Esophagus squamous epithelium (tissue), 5 donors: Measurements from ENCODE around the gene TADA2B. TPM values are rescaled to one million over a fixed set of nuclear protein-coding genes. Genes with fewer than 3 reads are reported as not detected.
"Not testable (repeated sequence)": the region's sequence is repeated elsewhere in the genome, so short reads cannot be mapped to it uniquely, and the experiment has no call there.

ENCODE experiments used
- DNase-seq: peaks from one replicate; lab custom pipeline; 2025; lab: John Stamatoyannopoulos, UW
- H3K27ac ChIP-seq, 4 donors: fragments of 200-600 bp; sonication (generic); one replicate each; pipeline ENCODE4 v1.5.1; 2016 to 2019; ENCODE audit warnings: mild to moderate bottlenecking in 1 of 4
- H3K27me3 ChIP-seq, 4 donors: fragments of 200-600 bp; sonication (generic); 1 replicate in 3 of 4; 2 replicates in 1 of 4; pipeline versions ENCODE4 v1.5.1 to v1.6.0; 2017 to 2021; ENCODE audit warnings: antibody characterized with exemption in 1 of 4
- H3K36me3 ChIP-seq, 3 donors: fragments of 200-600 bp; sonication (generic); one replicate each; pipeline ENCODE4 v1.5.1; 2016 to 2019
- H3K4me1 ChIP-seq, 3 donors: fragments of 200-600 bp; sonication (generic); one replicate each; pipeline ENCODE4 v1.5.1; 2017 to 2019
- H3K4me3 ChIP-seq, 4 donors: fragments of 200-600 bp; sonication (generic); 1 replicate in 3 of 4; 2 replicates in 1 of 4; pipeline ENCODE4 v1.5.1; 2016 to 2019; ENCODE audit warnings: mild to moderate bottlenecking in 2 of 4, moderate library complexity in 1 of 4
- H3K9me3 ChIP-seq, 3 donors: fragments of 200-600 bp; sonication (generic); one replicate each; pipeline ENCODE4 v1.5.1; 2016 to 2019
- CTCF ChIP-seq, 6 experiments: fragments of 450-650 bp in 4 of 6; fragments of 200-600 bp in 2 of 6; sonication (generic) in 2 of 6; IDR thresholded peaks; one replicate each; pipeline ENCODE4 v1.5.1; 2016 to 2019; ENCODE audit warnings: antibody characterized with exemption in 6 of 6, mild to moderate bottlenecking in 4 of 6, moderate library complexity in 4 of 6
- POLR2A ChIP-seq, 4 donors: fragments of 450-650 bp; IDR thresholded peaks; one replicate each; pipeline ENCODE4 v1.6.1; 2017; ENCODE audit warnings: antibody characterized with exemption in 4 of 4, mild to moderate bottlenecking in 4 of 4, moderate library complexity in 3 of 4
- WGBS, 2 donors: methylation state at CpG; one replicate each; pipeline ENCODE4 v1.1.5; 2018; 5-methylcytosine and 5-hydroxymethylcytosine counted together
- intact Hi-C: fragments of 100-400 bp; cut with DNase I; formaldehyde crosslinking; loops from one replicate; pipeline ENCODE4 v1.15.0; 2022
- total RNA-seq, 4 donors: library from RNA; depleted of rRNA; stranded (reverse); fragments of >200 nt; gene quantifications; one replicate each; pipeline ENCODE4 v1.1.0, GENCODE V29; 2016
- donor health status: DM: yes; HTN: yes; CAD: no.

The TADA2B gene
- total RNA-seq, 4 donors from 2014 or later = 10.1 to 16.5 (median 13.0) TPM

- no peak for TF ChIP-seq POLR2A (IDR thresholded peaks at IDR 0.05)
- no peak for TF ChIP-seq CTCF (IDR thresholded peaks at IDR 0.05)
- H3K27me3 ChIP-seq = no peaks in the 10 kb centered on the region
- H3K4me1 ChIP-seq = peaks cover 0 to 32% (median 0%) of the 10 kb centered on the region in 3 donors
- no peak overlapping the region for H3K4me3 ChIP-seq
- intact Hi-C loops = no loop called here
- no peaks in the 10 kb centered on the region for H3K9me3 ChIP-seq
- H3K27ac ChIP-seq = no peak overlapping the region
- no peak for DNase-seq
- no peaks in the 10 kb centered on the region for H3K36me3 ChIP-seq
- WGBS, 2 donors = 52 to 60% methylated on average over 3 of the region's 3 CpGs
Observed at GRCh38 chr4:7092026-7092425, 48.9 kb downstream of the TADA2B start.

GRCh38 chr4:7094916-7095315, 51.7 kb downstream of the TADA2B start:
- no peak for TF ChIP-seq POLR2A (IDR thresholded peaks at IDR 0.05)
- no peak for TF ChIP-seq CTCF (IDR thresholded peaks at IDR 0.05)
- peaks cover 0 to 23% (median 0%) of the 10 kb centered on the region in 3 donors for H3K4me1 ChIP-seq
- intact Hi-C loops = no loop called here
- H3K27ac ChIP-seq = no peak overlapping the region
- H3K9me3 ChIP-seq = no peaks in the 10 kb centered on the region
- H3K27me3 ChIP-seq = no peaks in the 10 kb centered on the region
- no peak for DNase-seq
- no peak overlapping the region for H3K4me3 ChIP-seq
- H3K36me3 ChIP-seq = no peaks in the 10 kb centered on the region
- WGBS, 2 donors = 47 to 56% methylated on average over 6 of the region's 10 CpGs

DNA sequence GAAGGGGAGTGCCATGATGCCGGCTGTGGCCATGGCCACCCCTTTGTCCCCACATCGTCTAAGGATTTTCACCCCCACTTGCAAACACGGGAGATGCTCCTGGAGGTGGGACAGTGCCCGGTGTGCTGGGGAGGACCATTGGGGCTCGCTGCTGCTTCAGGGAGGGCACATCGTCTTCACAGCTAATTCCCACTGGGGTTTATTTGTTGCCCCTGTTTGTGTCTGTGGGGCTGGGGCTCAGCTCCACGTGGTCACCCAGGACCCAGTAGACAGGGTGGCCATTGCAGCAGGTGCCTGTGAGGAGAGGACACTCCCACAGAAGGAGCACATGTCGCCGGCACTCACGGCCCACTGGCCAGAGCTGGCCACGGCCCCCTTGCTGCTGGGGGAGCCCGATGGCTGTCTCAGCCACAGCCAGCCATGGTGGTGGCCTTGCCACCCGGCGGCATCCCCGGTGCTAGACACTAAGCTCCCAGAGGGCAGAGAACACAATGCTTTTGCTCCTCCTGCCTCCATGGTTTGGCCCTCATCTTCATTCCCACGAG, 52.5 kb downstream of the TADA2B start:
- Histone ChIP-seq H3K4me1 (peaks cover 0 to 20% (median 0%) of the 10 kb centered on the region in 3 donors), H3K36me3 (no peaks in the 10 kb centered on the region), H3K27ac (no peak overlapping the region), H3K27me3 (no peaks in the 10 kb centered on the region), H3K4me3 (no peak overlapping the region), H3K9me3 (no peaks in the 10 kb centered on the region)
- TF ChIP-seq POLR2A (IDR thresholded peaks at IDR 0.05) (no peak), CTCF (IDR thresholded peaks at IDR 0.05) (no peak)
- intact Hi-C loops = no loop called here
- 72 to 82% methylated on average over 5 to 11 of the region's 16 CpGs for WGBS, 2 donors
- DNase-seq = no peak

GRCh38 chr4:7096236-7096635, 53.1 kb downstream of the TADA2B start:
- peaks cover 0 to 20% (median 0%) of the 10 kb centered on the region in 3 donors for H3K4me1 ChIP-seq
- H3K36me3 ChIP-seq = no peaks in the 10 kb centered on the region
- no peaks in the 10 kb centered on the region for H3K9me3 ChIP-seq
- DNase-seq = no peak
- H3K27me3 ChIP-seq = no peaks in the 10 kb centered on the region
- intact Hi-C loops = no loop called here
- 31 to 52% methylated on average over 4 to 7 of the region's 7 CpGs for WGBS, 2 donors
- no peak overlapping the region for H3K4me3 ChIP-seq
- H3K27ac ChIP-seq = no peak overlapping the region
- TF ChIP-seq CTCF (IDR thresholded peaks at IDR 0.05) = no peak
- no peak for TF ChIP-seq POLR2A (IDR thresholded peaks at IDR 0.05)

- no peaks in the 10 kb centered on the region for H3K27me3 ChIP-seq
- WGBS, 2 donors = 4 to 9% methylated on average over 8 to 19 of the region's 24 CpGs
- peaks cover 10 to 33% (median 21%) of the 10 kb centered on the region in 3 donors for H3K4me1 ChIP-seq
- peak overlapping the region; percentile 45 to 84 (median 76) for H3K27ac ChIP-seq
- intact Hi-C loops = no loop called here
- no peaks in the 10 kb centered on the region for H3K9me3 ChIP-seq
- DNase-seq = no peak
- no peaks in the 10 kb centered on the region for H3K36me3 ChIP-seq
- H3K4me3 ChIP-seq = peak overlapping the region; percentile 48 to 71 (median 60)
- TF ChIP-seq POLR2A (IDR thresholded peaks at IDR 0.05) (no peak), CTCF (IDR thresholded peaks at IDR 0.05) (peak; percentile 44 to 80 (median 68))
Observed at GRCh38 chr4:7101692-7102515, 58.7 kb downstream of the TADA2B start.

- H3K4me1 ChIP-seq = peaks cover 10 to 30% (median 21%) of the 10 kb centered on the region in 3 donors
- H3K9me3 ChIP-seq, DNase-seq, intact Hi-C loops, H3K36me3 ChIP-seq, H3K27me3 ChIP-seq: not testable (repeated sequence)
- peak overlapping the region; percentile 73 to 84 (median 82) for H3K27ac ChIP-seq
- WGBS, 2 donors = 42 to 50% methylated on average over 12 of the region's 12 CpGs
- peak overlapping the region; percentile 48 to 71 (median 60) for H3K4me3 ChIP-seq
Observed at GRCh38 chr4:7102516-7102909, 59.3 kb downstream of the TADA2B start.
